BJ (cell line): ENCODE measurements around the gene NTRK3. TPM values are rescaled to one million over a fixed set of nuclear protein-coding genes. Genes with fewer than 3 reads are reported as not detected.

Experiments
- CTCF ChIA-PET: fragments of 350-600 bp; formaldehyde crosslinking; extraction: SDS; loops from one replicate; lab custom pipeline; 2021; ENCODE audit warnings: antibody characterized with exemption, inconsistent platforms; lab: Yijun Ruan, JAX
- POLR2A ChIA-PET: fragments of 300-600 bp; sonication (Branson Sonifier 250); formaldehyde crosslinking; extraction: SDS; loops from one replicate; lab custom pipeline; 2021; ENCODE audit warnings: antibody characterized with exemption; lab: Charles Lee
- DNase-seq: peaks from one replicate; pipeline ENCODE4 v3.0.0-alpha.2; 2011; ENCODE audit warnings: low read depth
- H3K27me3 ChIP-seq: 2 replicates; pipeline ENCODE4 v1.6.0; 2011; ENCODE audit warnings: low read length; ENCODE audit not compliant: control insufficient read depth, insufficient read depth
- H3K36me3 ChIP-seq: 2 replicates; pipeline ENCODE4 v1.5.1; 2011; ENCODE audit warnings: low read length; ENCODE audit not compliant: control insufficient read depth, insufficient read depth
- H3K4me3 ChIP-seq: 2 replicates; pipeline ENCODE4 v1.5.1; 2011; ENCODE audit warnings: low read depth, mild to moderate bottlenecking, control low read depth, low read length
- polyA plus RNA-seq: library from polyadenylated mRNA; depleted of rRNA; stranded (reverse); fragments of >200 nt; gene quantifications from 2 replicates; pipeline ENCODE4 v1.2.3, GENCODE V29; 2011
- TF ChIP-seq, protein P1 (sequence below): IDR thresholded peaks from 2 replicates; pipeline ENCODE4 v1.5.1; 2011; ENCODE audit warnings: low read depth, mild to moderate bottlenecking, control low read depth, inconsistent platforms, low read length, moderate library complexity; ENCODE audit not compliant: insufficient read depth

The NTRK3 gene
- polyA plus RNA-seq, 1 experiment = 0.12 TPM

DNA sequence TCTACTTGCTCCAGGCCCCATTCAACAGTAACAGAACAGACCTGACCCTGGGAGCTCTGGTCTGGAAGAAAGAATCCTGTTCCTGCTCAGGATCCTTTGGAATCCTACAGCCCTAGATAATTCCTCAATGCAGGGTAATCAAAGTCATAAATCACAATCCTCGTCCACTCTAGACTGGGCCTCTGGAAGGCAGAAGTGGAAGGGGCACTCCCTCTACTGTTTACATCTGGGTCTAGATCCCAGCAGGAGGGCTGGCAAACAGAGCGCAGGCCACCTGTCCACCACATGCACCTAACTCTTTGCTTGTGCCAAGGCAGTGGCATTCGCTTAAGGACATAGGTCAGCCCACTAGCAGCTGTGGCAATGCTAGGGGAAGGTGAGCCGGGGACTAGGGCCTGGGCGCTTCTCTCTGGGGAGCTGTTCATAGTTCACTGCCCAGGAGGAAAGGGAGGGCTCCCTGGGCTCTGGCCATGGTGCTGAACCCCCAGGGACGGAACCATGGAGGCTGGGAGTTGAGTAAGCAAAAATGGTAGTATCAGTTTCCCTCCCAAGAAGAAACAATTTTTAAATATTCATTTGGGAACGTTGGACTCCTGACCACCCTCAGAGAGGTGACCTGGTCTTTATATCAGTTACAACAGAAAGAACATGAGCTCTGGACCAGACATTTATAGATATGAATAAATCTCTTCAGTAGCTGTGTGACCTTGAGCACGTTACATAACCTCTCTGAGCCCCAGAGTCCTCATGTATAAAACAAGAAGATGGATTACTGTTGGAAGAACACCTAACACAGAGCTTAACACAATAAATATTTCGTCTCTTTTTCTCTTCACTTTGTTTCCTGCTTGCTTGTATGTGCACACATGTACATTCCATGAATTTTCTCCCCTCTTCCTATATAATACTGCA, 90.2 kb downstream of the NTRK3 start:
- ChIA-PET POLR2A (no interaction called here), CTCF (no interaction called here)
- TF ChIP-seq, protein P1, sequence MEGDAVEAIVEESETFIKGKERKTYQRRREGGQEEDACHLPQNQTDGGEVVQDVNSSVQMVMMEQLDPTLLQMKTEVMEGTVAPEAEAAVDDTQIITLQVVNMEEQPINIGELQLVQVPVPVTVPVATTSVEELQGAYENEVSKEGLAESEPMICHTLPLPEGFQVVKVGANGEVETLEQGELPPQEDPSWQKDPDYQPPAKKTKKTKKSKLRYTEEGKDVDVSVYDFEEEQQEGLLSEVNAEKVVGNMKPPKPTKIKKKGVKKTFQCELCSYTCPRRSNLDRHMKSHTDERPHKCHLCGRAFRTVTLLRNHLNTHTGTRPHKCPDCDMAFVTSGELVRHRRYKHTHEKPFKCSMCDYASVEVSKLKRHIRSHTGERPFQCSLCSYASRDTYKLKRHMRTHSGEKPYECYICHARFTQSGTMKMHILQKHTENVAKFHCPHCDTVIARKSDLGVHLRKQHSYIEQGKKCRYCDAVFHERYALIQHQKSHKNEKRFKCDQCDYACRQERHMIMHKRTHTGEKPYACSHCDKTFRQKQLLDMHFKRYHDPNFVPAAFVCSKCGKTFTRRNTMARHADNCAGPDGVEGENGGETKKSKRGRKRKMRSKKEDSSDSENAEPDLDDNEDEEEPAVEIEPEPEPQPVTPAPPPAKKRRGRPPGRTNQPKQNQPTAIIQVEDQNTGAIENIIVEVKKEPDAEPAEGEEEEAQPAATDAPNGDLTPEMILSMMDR = no peak
- DNase-seq = no peak
- no peaks in the 10 kb centered on the region for H3K27me3 ChIP-seq
- H3K36me3 ChIP-seq = no peaks in the 10 kb centered on the region
- no peak overlapping the region for H3K4me3 ChIP-seq

DNA sequence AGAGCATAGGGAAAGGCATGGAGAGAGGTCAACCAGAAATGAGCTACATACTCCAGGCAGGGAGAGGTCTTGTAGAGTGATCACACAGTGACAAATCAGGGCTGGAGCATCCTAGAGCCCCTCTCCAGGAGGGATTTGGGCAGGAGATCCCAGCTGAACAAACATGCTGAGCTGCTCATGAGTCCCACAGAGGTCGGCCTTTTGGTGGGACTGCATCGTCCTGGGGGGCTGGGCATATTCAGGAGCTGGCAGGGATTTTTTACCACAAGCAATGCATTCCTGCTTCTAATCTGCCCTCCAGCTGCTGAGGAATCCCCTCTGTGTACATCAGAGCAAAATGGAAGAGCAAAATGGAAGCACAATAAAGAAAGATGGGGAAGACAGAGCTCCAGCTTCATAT, 94.9 kb downstream of the NTRK3 start:
- no peaks in the 10 kb centered on the region for H3K36me3 ChIP-seq
- no peak overlapping the region for H3K4me3 ChIP-seq
- POLR2A ChIA-PET = no interaction called here
- TF ChIP-seq, protein P1 = no peak
- CTCF ChIA-PET = no interaction called here
- H3K27me3 ChIP-seq = no peaks in the 10 kb centered on the region
- no peak for DNase-seq

DNA sequence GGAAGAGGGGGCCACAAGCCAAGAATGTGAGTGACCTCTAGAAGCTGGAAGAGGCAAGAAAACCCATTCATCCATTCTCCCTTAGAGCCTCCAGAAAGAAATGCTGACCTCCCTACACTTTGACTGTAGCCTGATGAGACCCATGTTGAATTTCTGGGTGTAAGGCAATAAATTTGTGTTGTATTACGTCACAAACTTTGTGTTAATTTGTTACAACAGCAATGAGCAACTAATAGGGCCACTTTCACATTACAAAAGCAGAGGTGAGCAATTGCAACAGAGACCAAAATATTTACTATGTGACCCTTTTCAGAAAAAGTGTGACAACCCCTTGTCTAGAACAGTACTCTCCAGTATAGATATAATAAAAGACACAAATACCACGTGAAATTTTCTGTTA, 101.2 kb downstream of the NTRK3 start:
- H3K4me3 ChIP-seq = no peak overlapping the region
- no peaks in the 10 kb centered on the region for H3K36me3 ChIP-seq
- ChIA-PET CTCF (no interaction called here), POLR2A (no interaction called here)
- DNase-seq = no peak
- H3K27me3 ChIP-seq = no peaks in the 10 kb centered on the region
- TF ChIP-seq, protein P1 = no peak

DNA sequence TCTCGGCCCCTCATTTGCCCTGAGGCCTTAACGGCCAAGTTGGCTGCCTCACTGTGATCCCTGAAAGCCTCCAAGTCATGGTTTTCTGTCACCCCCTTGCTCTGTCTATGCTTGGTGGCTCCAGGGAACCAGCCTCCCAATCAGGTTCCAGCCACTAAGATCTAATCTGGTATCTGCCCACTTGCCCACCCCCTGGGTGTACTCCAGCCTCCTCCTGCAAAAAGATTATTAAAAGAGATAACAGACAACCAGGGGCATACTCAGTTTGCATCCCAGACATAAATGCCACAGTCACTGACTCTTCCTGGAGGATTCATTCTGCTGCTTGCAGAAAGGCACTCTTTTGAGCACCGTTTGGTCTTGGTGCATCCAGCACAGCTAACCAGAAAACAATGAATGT, 103.9 kb downstream of the NTRK3 start:
- ChIA-PET CTCF (no interaction called here), POLR2A (no interaction called here)
- no peak for DNase-seq
- no peaks in the 10 kb centered on the region for H3K27me3 ChIP-seq
- no peaks in the 10 kb centered on the region for H3K36me3 ChIP-seq
- no peak overlapping the region for H3K4me3 ChIP-seq
- TF ChIP-seq, protein P1 = no peak

DNA sequence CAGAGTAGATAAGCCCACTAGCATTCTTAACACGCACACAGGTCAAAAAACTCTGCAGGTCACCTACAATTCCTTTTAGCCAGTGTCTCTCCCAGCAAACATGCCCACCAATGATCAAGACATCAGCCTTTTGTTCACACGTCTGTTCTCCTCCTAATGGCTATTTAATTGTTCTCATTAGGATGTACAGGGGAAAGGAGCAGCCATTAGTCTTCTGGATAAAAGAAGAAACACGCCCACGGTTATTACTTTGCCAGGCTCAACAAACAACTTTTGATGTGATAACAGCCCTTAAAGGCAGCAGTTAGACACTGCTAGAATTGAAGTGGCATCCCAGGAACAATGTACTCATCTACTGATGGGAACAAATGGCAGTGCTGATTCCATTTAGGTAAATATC, 108.8 kb downstream of the NTRK3 start:
- TF ChIP-seq, protein P1 = no peak
- no peak for DNase-seq
- Histone ChIP-seq H3K36me3 (no peaks in the 10 kb centered on the region), H3K27me3 (no peaks in the 10 kb centered on the region), H3K4me3 (no peak overlapping the region)
- POLR2A ChIA-PET = no interaction called here
- CTCF ChIA-PET = no interaction called here
